H9 (cell line): ENCODE measurements around the gene NMRAL1. TPM values are rescaled to one million over a fixed set of nuclear protein-coding genes. Genes with fewer than 3 reads are reported as not detected.
A peak's percentile ranks its signal among the peaks of the same experiment; 100 is the strongest.

Experiments used
- DNase-seq: peaks from one replicate; pipeline ENCODE4 v3.0.0-alpha.2; 2017
- H2AFZ ChIP-seq: one replicate; pipeline ENCODE4 v1.6.1; 2013; ENCODE audit warnings: mild to moderate bottlenecking, low read length, control low read depth, moderate library complexity
- H2AK5ac ChIP-seq: 2 replicates; pipeline ENCODE4 v1.6.1; 2013; ENCODE audit warnings: low read length, control low read depth, mixed read lengths; ENCODE audit not compliant: insufficient read length
- H2BK120ac ChIP-seq: one replicate; pipeline ENCODE4 v1.6.1; 2013; ENCODE audit warnings: low read depth, mild to moderate bottlenecking, low read length, control low read depth, inconsistent platforms; ENCODE audit not compliant: poor library complexity, severe bottlenecking
- H2BK12ac ChIP-seq: 2 replicates; pipeline ENCODE4 v1.6.1; 2013; ENCODE audit warnings: low read length, control low read depth, mixed read lengths, low read depth; ENCODE audit not compliant: insufficient read length
- H2BK15ac ChIP-seq: 2 replicates; pipeline ENCODE4 v1.6.1; 2013; ENCODE audit warnings: low read depth, low read length, control low read depth
- H2BK20ac ChIP-seq: one replicate; pipeline ENCODE4 v1.6.1; 2013; ENCODE audit warnings: low read depth, mild to moderate bottlenecking, low read length, control low read depth, inconsistent platforms; ENCODE audit not compliant: poor library complexity, severe bottlenecking
- H2BK5ac ChIP-seq: 2 replicates; pipeline ENCODE4 v1.6.1; 2013; ENCODE audit warnings: low read length, control low read depth, mixed read lengths; ENCODE audit not compliant: insufficient read length
- H3K14ac ChIP-seq: 2 replicates; pipeline ENCODE4 v1.6.1; 2013; ENCODE audit warnings: low read length, control low read depth; ENCODE audit not compliant: insufficient read depth
- H3K18ac ChIP-seq: 2 replicates; pipeline ENCODE4 v1.6.1; 2013; ENCODE audit warnings: low read depth, mild to moderate bottlenecking, mixed read lengths, low read length, control low read depth; ENCODE audit not compliant: insufficient read length
- H3K23ac ChIP-seq: 2 replicates; pipeline ENCODE4 v1.6.1; 2013; ENCODE audit warnings: low read length, control low read depth, mixed read lengths, low read depth; ENCODE audit not compliant: insufficient read length
- H3K23me2 ChIP-seq: 2 replicates; pipeline ENCODE4 v1.6.1; 2013; ENCODE audit warnings: low read depth, mild to moderate bottlenecking, mixed read lengths, low read length, control low read depth; ENCODE audit not compliant: insufficient read length, poor library complexity, severe bottlenecking
- H3K27ac ChIP-seq: 2 replicates; pipeline ENCODE4 v1.5.1; 2013; ENCODE audit warnings: low read length, control low read depth, mixed read lengths, low read depth; ENCODE audit not compliant: insufficient read length
- H3K27me3 ChIP-seq: 2 replicates; pipeline ENCODE4 v1.6.1; 2013; ENCODE audit warnings: low read length, control low read depth, inconsistent platforms; ENCODE audit not compliant: insufficient read depth
- H3K4ac ChIP-seq: 2 replicates; pipeline ENCODE4 v1.6.1; 2013; ENCODE audit warnings: low read depth, mild to moderate bottlenecking, control low read depth, inconsistent platforms, low read length, moderate library complexity
- H3K4me1 ChIP-seq: 2 replicates; pipeline ENCODE4 v1.6.1; 2013; ENCODE audit warnings: low read length, control low read depth, inconsistent platforms; ENCODE audit not compliant: insufficient read depth
- H3K4me2 ChIP-seq: 2 replicates; pipeline ENCODE4 v1.6.1; 2013; ENCODE audit warnings: low read length, control low read depth, mixed read lengths; ENCODE audit not compliant: insufficient read length, insufficient read depth
- H3K56ac ChIP-seq: 2 replicates; pipeline ENCODE4 v1.6.1; 2013; ENCODE audit warnings: low read depth, mild to moderate bottlenecking, mixed read lengths, low read length, control low read depth; ENCODE audit not compliant: insufficient read length
- H3K79me1 ChIP-seq: 2 replicates; pipeline ENCODE4 v1.6.1; 2013; ENCODE audit warnings: low read depth, mild to moderate bottlenecking, moderate library complexity, low read length, control low read depth, inconsistent platforms; ENCODE audit not compliant: insufficient read depth, poor library complexity, severe bottlenecking
- H3K79me2 ChIP-seq: 2 replicates; pipeline ENCODE4 v1.6.1; 2013; ENCODE audit warnings: low read length, control low read depth, inconsistent platforms; ENCODE audit not compliant: insufficient read depth
- H3K9ac ChIP-seq: 2 replicates; pipeline ENCODE4 v1.6.1; 2013; ENCODE audit warnings: low read length, control low read depth, mixed read lengths; ENCODE audit not compliant: insufficient read length; ENCODE audit errors: extremely low read depth
- H3K9me3 ChIP-seq: one replicate; pipeline ENCODE4 v1.6.1; 2013; ENCODE audit warnings: low read depth, low read length, inconsistent platforms; ENCODE audit not compliant: control insufficient read depth
- H3T11ph ChIP-seq: one replicate; pipeline ENCODE4 v1.6.1; 2013; ENCODE audit warnings: mild to moderate bottlenecking, low read length, control low read depth, inconsistent platforms
- H4K20me1 ChIP-seq: one replicate; pipeline ENCODE4 v1.6.1; 2013; ENCODE audit not compliant: control insufficient read depth, insufficient read length, insufficient read depth
- H4K5ac ChIP-seq: 2 replicates; pipeline ENCODE4 v1.6.1; 2013; ENCODE audit warnings: low read depth, mild to moderate bottlenecking, mixed read lengths, low read length, control low read depth; ENCODE audit not compliant: insufficient read length
- H4K8ac ChIP-seq: replicated peaks from 2 replicates; pipeline ENCODE4 v1.6.1; 2013; ENCODE audit warnings: low read length, control low read depth, mixed read lengths, low read depth; ENCODE audit not compliant: insufficient read length
- H4K91ac ChIP-seq: 2 replicates; pipeline ENCODE4 v1.6.1; 2013; ENCODE audit warnings: low read depth, mild to moderate bottlenecking, moderate library complexity, mixed read lengths, low read length, control low read depth; ENCODE audit not compliant: insufficient read length
- H3K27ac Mint-ChIP-seq, 3 experiments: 2 replicates in 2 of 3; 3 replicates in 1 of 3; pipeline ENCODE4 v1.8.0; 2020 to 2021; ENCODE audit warnings: mixed read lengths in 3 of 3, mild to moderate bottlenecking in 1 of 3, moderate library complexity in 1 of 3
- H3K27me3 Mint-ChIP-seq: 2 replicates; pipeline ENCODE4 v1.8.0; 2021; ENCODE audit warnings: low read depth, mild to moderate bottlenecking, moderate library complexity, mixed read lengths
- H3K36me3 Mint-ChIP-seq, 3 experiments: 2 replicates in 2 of 3; 3 replicates in 1 of 3; pipeline ENCODE4 v1.8.0; 2020 to 2021; ENCODE audit warnings: low read depth in 3 of 3, mixed read lengths in 3 of 3; ENCODE audit not compliant: insufficient read depth in 1 of 3
- H3K4me1 Mint-ChIP-seq, 2 experiments: 2 replicates each; pipeline ENCODE4 v1.8.0; 2020; ENCODE audit warnings: mixed read lengths in 2 of 2
- H3K4me3 Mint-ChIP-seq, 2 experiments: 2 replicates in 1 of 2; 3 replicates in 1 of 2; pipeline ENCODE4 v1.8.0; 2020 to 2021; ENCODE audit warnings: mild to moderate bottlenecking in 2 of 2, mixed read lengths in 2 of 2, moderate library complexity in 1 of 2
- H3K9me3 Mint-ChIP-seq, 2 experiments: 2 replicates in 1 of 2; 3 replicates in 1 of 2; pipeline ENCODE4 v1.8.0; 2020; ENCODE audit warnings: mild to moderate bottlenecking in 2 of 2, mixed read lengths in 2 of 2, moderate library complexity in 1 of 2
- CTCF ChIP-seq: fragments of 200-600 bp; sonication (generic); conservative IDR thresholded peaks from 3 replicates; pipeline ENCODE4 v1.8.0; 2021; ENCODE audit warnings: antibody characterized with exemption, mild to moderate bottlenecking
- WGBS: extraction: QIAGEN DNeasy Blood & Tissue Kit; methylation state at CpG from one replicate; pipeline ENCODE4 v1.1.7; 2013; ENCODE audit warnings: missing lambda C conversion rate, low lambda C conversion rate, mixed read lengths; ENCODE audit not compliant: insufficient read length; ENCODE audit errors: extremely low coverage; 5-methylcytosine and 5-hydroxymethylcytosine counted together
- total RNA-seq: library from RNA; stranded (reverse); gene quantifications from 2 replicates; pipeline ENCODE4 v1.2.1, GENCODE V29; 2021

The NMRAL1 gene
- total RNA-seq, 1 experiment from 2014 or later, result 78.9 TPM

GRCh38 chr16:4433228-4433627 is 41.2 kb downstream of the NMRAL1 start:
- Histone ChIP-seq H4K20me1 (no peaks in the 10 kb centered on the region), H3K14ac (no peak overlapping the region), H3K9me3 (no peaks in the 10 kb centered on the region), H4K91ac (no peak overlapping the region), H3K18ac (no peak overlapping the region), H2BK120ac (no peak overlapping the region), H3K79me2 (no peaks in the 10 kb centered on the region), H2BK15ac (no peak overlapping the region), H3K23me2 (no peaks in the 10 kb centered on the region), H2AK5ac (no peak overlapping the region), H3K27me3 (no peaks in the 10 kb centered on the region), H3K27ac (no peak overlapping the region), H3T11ph (no peak overlapping the region), H3K56ac (no peak overlapping the region), H2AFZ (no peak overlapping the region), H3K4me1 (no peaks in the 10 kb centered on the region), H3K4ac (no peak overlapping the region), H4K5ac (no peak overlapping the region), H2BK20ac (no peak overlapping the region), H3K23ac (no peak overlapping the region), H3K79me1 (no peaks in the 10 kb centered on the region), H2BK5ac (no peak overlapping the region), H2BK12ac (no peak overlapping the region), H3K4me2 (no peak overlapping the region), H4K8ac (no peak overlapping the region), H3K9ac (no peak overlapping the region)
- DNase-seq, result no peak
- Mint-ChIP-seq H3K4me3 (no peak overlapping the region), H3K27me3 (no peaks in the 10 kb centered on the region), H3K9me3 (no peaks in the 10 kb centered on the region), H3K27ac (peak overlapping the region in 1 of 3 experiments; percentile 24; a peak in 3 of 7 replicates), H3K4me1 (no peaks in the 10 kb centered on the region), H3K36me3 (peaks cover 29 to 70% (median 56%) of the 10 kb centered on the region in 3 experiments; a peak in 6 of 7 replicates)
- no CpG with 5 or more reads among the region's 4 CpGs for WGBS
- no peak for TF ChIP-seq CTCF
